K562 (cell line): Measurements from ENCODE around the gene TDRKH. TPM values are rescaled to one million over a fixed set of nuclear protein-coding genes. Genes with fewer than 3 reads are reported as not detected.

Experiments
- ATAC-seq: fragments of 200-7000 bp; cut with Tn5 transposase; 3 replicates; pipeline ENCODE4 v1.9.1; 2020; ENCODE audit warnings: moderate library complexity
- BruUV-seq: library from RNA; stranded (reverse); fragments of 400-500 nt; replicated peaks from 2 replicates; lab custom pipeline; 2021; lab: Mats Ljungman, UMichigan
- CTCF ChIA-PET: fragments of 300-600 bp; formaldehyde crosslinking; extraction: SDS; loops from one replicate; lab custom pipeline; 2021; ENCODE audit warnings: low intra/inter-chr PET ratio; lab: Yijun Ruan, JAX
- POLR2A ChIA-PET: fragments of 300-600, 350-650 bp; sonication (Branson Sonifier 250); formaldehyde crosslinking; extraction: SDS; loops from one replicate; lab custom pipeline; 2021; ENCODE audit warnings: antibody characterized with exemption, inconsistent platforms; lab: Yijun Ruan, JAX
- DNase-seq, 4 experiments: peaks; one replicate each; pipeline versions ENCODE4 v3.0.0 to v3.0.0-alpha.2; 2011 to 2018; ENCODE audit warnings: low spot score in 3 of 4, mixed read lengths in 3 of 4; ENCODE audit errors: extremely low read depth in 1 of 4
- FAIRE-seq: peaks from 2 replicates; lab custom pipeline; 2011; peaks lifted over from hg19 to GRCh38; lab: Jason Lieb, UNC
- H2AFZ ChIP-seq: 2 replicates; pipeline ENCODE4 v1.6.0; 2011; ENCODE audit warnings: low read depth, low read length, control low read depth, inconsistent platforms
- H3K27ac ChIP-seq: fragments of 200-600 bp; 3 replicates; pipeline ENCODE4 v1.8.0; 2011; ENCODE audit warnings: low read depth, mild to moderate bottlenecking, control low read depth, inconsistent platforms, low read length, moderate library complexity, mixed read lengths; ENCODE audit errors: extremely low read depth
- H3K27me3 ChIP-seq, 2 experiments: fragments of 300-600 bp in 1 of 2; 2 replicates in 1 of 2; 3 replicates in 1 of 2; pipeline versions ENCODE4 v1.6.0 to v1.8.0; 2011; ENCODE audit warnings: inconsistent platforms in 2 of 2, low read length in 2 of 2, mild to moderate bottlenecking in 1 of 2, mixed read lengths in 1 of 2, moderate library complexity in 1 of 2; ENCODE audit not compliant: control insufficient read depth in 2 of 2, insufficient read depth in 2 of 2
- H3K36me3 ChIP-seq: fragments of 300-600 bp; 3 replicates; pipeline ENCODE4 v1.8.0; 2011; ENCODE audit warnings: mild to moderate bottlenecking, low read length, inconsistent platforms; ENCODE audit not compliant: control insufficient read depth, insufficient read depth
- H3K4me1 ChIP-seq, 2 experiments: fragments of 200-600 bp in 1 of 2; replicated peaks in 1 of 2; 2 replicates in 1 of 2; 3 replicates in 1 of 2; pipeline versions ENCODE4 v1.5.1 to v1.8.0; 2011; ENCODE audit warnings: inconsistent platforms in 2 of 2, low read length in 2 of 2, mild to moderate bottlenecking in 1 of 2, mixed read lengths in 1 of 2, moderate library complexity in 1 of 2; ENCODE audit not compliant: control insufficient read depth in 2 of 2, insufficient read depth in 2 of 2
- H3K4me2 ChIP-seq: 2 replicates; pipeline ENCODE4 v1.6.1; 2011; ENCODE audit warnings: low read length, control low read depth, inconsistent platforms, mixed read lengths; ENCODE audit not compliant: insufficient read depth
- H3K4me3 ChIP-seq: fragments of 200-600 bp; sonication (generic), shearing (Covaris generic); 2 replicates; pipeline ENCODE4 v1.5.1; 2016; ENCODE audit warnings: control low read depth, inconsistent platforms
- H3K79me2 ChIP-seq: fragments of 200-600 bp; 3 replicates; pipeline ENCODE4 v1.8.0; 2011; ENCODE audit warnings: low read length, inconsistent platforms; ENCODE audit not compliant: control insufficient read depth, insufficient read depth
- H3K9ac ChIP-seq, 2 experiments: 2 replicates each; pipeline versions ENCODE4 v1.6.0 to v1.6.1; 2011; ENCODE audit warnings: low read depth in 2 of 2, low read length in 2 of 2, control low read depth in 1 of 2, inconsistent platforms in 1 of 2, mild to moderate bottlenecking in 1 of 2, mixed read lengths in 1 of 2; ENCODE audit not compliant: insufficient read depth in 1 of 2
- H3K9me1 ChIP-seq: one replicate; pipeline ENCODE4 v1.6.0; 2011; ENCODE audit warnings: inconsistent platforms, mild to moderate bottlenecking, low read length, moderate library complexity; ENCODE audit not compliant: control insufficient read depth, insufficient read depth
- H3K9me3 ChIP-seq: replicated peaks from 2 replicates; pipeline ENCODE4 v1.5.1; 2011; ENCODE audit warnings: low read depth, low read length, inconsistent platforms; ENCODE audit not compliant: control insufficient read depth, insufficient read depth
- H4K20me1 ChIP-seq: replicated peaks from 2 replicates; pipeline ENCODE4 v1.6.1; 2011; ENCODE audit warnings: low read length, inconsistent platforms, mixed read lengths; ENCODE audit not compliant: control insufficient read depth, insufficient read depth
- CHD7 ChIP-seq: fragments of 200-600 bp; sonication (generic); IDR thresholded peaks from one replicate; pipeline ENCODE4 v1.6.1; 2012; ENCODE audit warnings: mild to moderate bottlenecking, low read depth, low read length, inconsistent platforms
- KAT7 ChIP-seq: sonication (generic); formaldehyde crosslinking; IDR thresholded peaks from 2 replicates; pipeline ENCODE4 v1.8.0; 2022; ENCODE audit warnings: missing genetic modification reagents, mild to moderate bottlenecking, borderline replicate concordance
- MBD2 ChIP-seq: sonication (generic); IDR thresholded peaks from 2 replicates; pipeline ENCODE4 v1.6.1; 2016; ENCODE audit warnings: low read depth, borderline replicate concordance
- RNF2 ChIP-seq: sonication (generic); IDR thresholded peaks from 2 replicates; pipeline ENCODE4 v1.6.1; 2016
- WGBS: fragments of 100-300 bp; shearing (Covaris generic); methylation state at CpG from one replicate; pipeline ENCODE4 v1.1.6; 2016; ENCODE audit warnings: low coverage, mixed read lengths; ENCODE audit not compliant: insufficient coverage; ENCODE audit errors: missing lambda C conversion rate; 5-methylcytosine and 5-hydroxymethylcytosine counted together
- in situ Hi-C: fragments of 300-500 bp; cut with MboI; formaldehyde crosslinking; loops from 4 replicates; pipeline ENCODE4 v1.15.0; 2018; ENCODE audit warnings: inconsistent platforms, mixed read lengths
- intact Hi-C: fragments of 100-400 bp; cut with micrococcal nuclease; formaldehyde crosslinking; loops from 2 replicates; pipeline ENCODE4 v1.14.2; 2022
- polyA plus RNA-seq, 8 experiments: library from polyadenylated mRNA; depleted of rRNA in 4 of 8; stranded (reverse) in 5 of 8; unstranded in 3 of 8; fragments of >200 nt; fragmentation: Nextera tagmentation in 2 of 8; fragmentation: Illumina TruSeq in 1 of 8; extraction: Ambion mirVana in 2 of 8; extraction: Trizol in 1 of 8; gene quantifications; 2 replicates each; pipeline versions ENCODE4 v1.2.1 to v1.2.3, GENCODE V29; 2011 to 2014; ENCODE audit warnings: inconsistent platforms in 1 of 8, missing spikeins in 1 of 8
- total RNA-seq, 7 experiments: library from RNA; depleted of rRNA in 6 of 7; stranded (reverse); fragments of >200 nt in 6 of 7; fragmentation: Illumina TruSeq in 2 of 7; extraction: Trizol in 2 of 7; gene quantifications; 2 replicates each; pipeline versions ENCODE4 v1.2.1 to v1.2.3, GENCODE V29; 2011 to 2021; ENCODE audit warnings: low replicate concordance in 1 of 7

The TDRKH gene
- total and polyA plus RNA-seq, 9 of the 15 experiments (the other 6 are each of a cell fraction or from before 2014, with no cell fraction given): 4.3 to 21.3 (median 8.4) TPM

- H3K9me3 ChIP-seq: no peaks in the 10 kb centered on the region
- H3K27ac ChIP-seq: no peak overlapping the region
- ChIA-PET POLR2A (interaction anchor here (0.6 to 1.1 kb wide), 2 partner anchors 23 to 107 kb away, joined by 3 read pairs; no protein-coding TSS in a partner anchor), CTCF (no interaction called here)
- TF ChIP-seq RNF2: no peak
- TF ChIP-seq KAT7 (CRISPR knock-in tag): no peak
- TF ChIP-seq CHD7: no peak
- TF ChIP-seq MBD2: no peak
- H3K4me2 ChIP-seq: no peak overlapping the region
- ATAC-seq: no peak
- intact Hi-C loops: no loop called here
- H3K27me3 ChIP-seq: peaks cover 23 to 51% of the 10 kb centered on the region in 2 experiments; a peak in 4 of 5 replicates
- no peak for DNase-seq
- H2AFZ ChIP-seq: no peak overlapping the region
- H4K20me1 ChIP-seq: no peaks in the 10 kb centered on the region; the same call in 1 of the 2 replicates
- no peaks in the 10 kb centered on the region for H3K36me3 ChIP-seq
- BruUV-seq: no TSS peak
- H3K9ac ChIP-seq: no peak overlapping the region
- 34% methylated on average over 9 of the region's 9 CpGs for WGBS
- H3K4me1 ChIP-seq: peaks cover 3 to 16% of the 10 kb centered on the region in 2 experiments
- no peaks in the 10 kb centered on the region for H3K79me2 ChIP-seq
- in situ Hi-C loops: no loop called here
- H3K9me1 ChIP-seq: no peaks in the 10 kb centered on the region
- no peak overlapping the region for H3K4me3 ChIP-seq
- no peak for FAIRE-seq
These were observed 34.9 kb upstream of the TDRKH start for GRCh38 chr1:151825204-151825603.
